ENCODE measurements around the gene SHFL. TPM values are rescaled to one million over a fixed set of nuclear protein-coding genes. Genes with fewer than 3 reads are reported as not detected.

SHFL gene
- total RNA-seq, 1 donor from 2014 or later = 67.8 TPM

DNA sequence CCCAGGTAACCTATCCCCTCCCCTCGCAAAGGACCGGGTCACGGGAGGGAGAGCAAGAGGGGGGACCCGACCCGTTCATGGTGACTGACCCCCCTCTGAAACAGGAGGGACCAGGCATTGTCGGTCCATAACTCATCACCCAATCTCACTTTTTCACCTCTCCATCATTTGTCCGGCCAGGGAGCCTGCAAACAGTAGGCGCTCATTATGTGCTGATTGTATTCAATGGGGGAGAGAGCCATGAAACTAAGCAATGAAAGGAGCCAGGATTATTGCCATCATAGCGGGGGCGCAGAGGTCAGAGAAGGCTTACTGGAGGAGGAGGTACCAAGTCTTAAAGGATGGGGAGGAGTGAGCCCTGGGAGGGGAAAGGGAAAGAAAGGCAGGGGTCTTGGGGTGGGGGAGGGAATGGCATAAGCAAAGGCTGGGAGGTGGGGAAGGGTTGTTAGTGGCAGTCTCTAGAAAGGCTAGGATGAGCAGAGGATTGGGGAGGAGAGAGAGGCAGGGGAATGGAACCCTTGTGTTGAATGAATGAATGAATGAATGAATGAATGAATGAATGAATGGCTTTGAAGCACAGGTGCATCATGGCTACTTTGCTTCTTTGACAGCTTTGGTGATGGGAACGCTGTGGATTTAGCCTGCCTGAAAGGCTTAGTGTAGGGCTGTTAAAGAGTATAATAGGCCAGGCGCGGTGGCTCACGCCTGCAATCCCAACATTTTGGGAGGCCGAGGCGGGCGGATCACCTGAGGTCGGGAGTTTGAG is 1.4 kb downstream of the SHFL start:
- intact Hi-C loops (cut with micrococcal nuclease) = no loop called here

GRCh38 chr19:10088949-10089554 is 2.9 kb downstream of the SHFL start:
- intact Hi-C loops (cut with micrococcal nuclease) = no loop called here

DNA sequence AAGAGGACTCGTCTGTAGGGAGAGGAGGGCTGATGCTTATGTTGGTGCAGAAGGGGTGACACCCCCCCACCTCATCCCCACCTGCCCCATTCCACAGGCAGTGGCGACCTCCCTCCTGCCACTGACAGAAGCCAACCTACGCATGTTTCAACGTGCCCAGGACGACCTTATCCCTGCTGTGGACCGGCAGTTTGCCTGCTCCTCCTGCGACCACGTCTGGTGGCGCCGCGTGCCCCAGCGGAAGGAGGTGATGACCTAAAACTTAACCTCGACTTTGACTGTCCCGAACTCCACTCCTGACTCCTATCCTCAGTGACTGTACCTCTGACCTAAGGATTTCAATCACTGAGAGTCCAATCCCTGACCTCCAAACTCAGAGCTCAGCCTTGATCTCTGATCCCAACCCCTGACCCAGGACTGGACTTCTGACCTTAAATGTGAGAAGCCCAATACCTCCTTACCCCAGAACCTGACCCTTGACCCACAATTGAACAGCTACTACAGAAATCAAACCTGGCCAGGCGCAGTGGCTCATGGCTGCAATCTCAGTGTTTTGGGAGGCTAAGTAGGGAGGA is 3.8 kb downstream of the SHFL start:
- intact Hi-C loops (cut with micrococcal nuclease) = no loop called here

- intact Hi-C loops (cut with micrococcal nuclease) = no loop called here
Observed at GRCh38 chr19:10091370-10091687, 5.2 kb downstream of the SHFL start.

- intact Hi-C loops (cut with micrococcal nuclease) = no loop called here
Observed at GRCh38 chr19:10091895-10092641, 6.0 kb downstream of the SHFL start.

- intact Hi-C loops (cut with micrococcal nuclease) = no loop called here
Observed at GRCh38 chr19:10092648-10093294, 6.7 kb downstream of the SHFL start.

GRCh38 chr19:10093295-10094186 is 7.4 kb downstream of the SHFL start:
- intact Hi-C loops (cut with micrococcal nuclease) = no loop called here

GRCh38 chr19:10095622-10095947 is 9.5 kb downstream of the SHFL start:
- intact Hi-C loops (cut with micrococcal nuclease) = loop anchor here (5.0 kb wide), 1 partner anchor 953 kb away; the partner anchor contains the start of gene ZNF317

DNA sequence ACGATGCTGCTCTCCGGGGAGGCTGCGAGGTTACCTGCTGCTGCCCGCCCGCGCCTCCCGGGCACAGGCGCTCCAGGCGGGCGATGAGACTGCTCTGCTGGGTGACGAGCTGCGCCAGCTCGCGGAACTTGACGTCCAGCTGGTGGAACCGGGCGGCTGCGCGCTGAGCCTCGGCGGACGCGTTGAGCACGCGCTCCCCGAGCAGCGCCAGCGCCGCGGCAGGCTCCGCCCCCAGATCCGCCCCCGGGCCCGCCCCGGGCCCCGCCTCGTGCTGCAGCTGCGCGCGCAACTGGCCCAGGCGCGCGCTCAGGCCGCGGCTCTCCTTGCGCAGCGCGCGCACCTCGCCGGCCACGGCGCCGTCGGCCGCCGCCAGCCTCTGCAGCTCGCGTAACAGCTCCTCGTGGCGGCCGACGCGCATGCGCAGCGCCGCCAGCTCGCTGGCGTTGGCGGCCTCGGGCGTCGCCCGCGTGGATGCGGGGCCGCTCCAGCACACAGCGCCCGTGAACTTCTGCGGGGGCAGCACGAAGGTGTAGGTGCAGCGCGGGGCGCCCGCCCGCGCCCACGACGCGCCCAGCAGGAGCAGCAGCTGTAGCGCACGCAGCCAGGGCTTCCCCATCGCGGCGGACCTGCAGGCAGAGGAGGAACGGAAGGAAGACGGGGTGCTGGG is 10.0 kb downstream of the SHFL start:
- intact Hi-C loops (cut with micrococcal nuclease) = loop anchor here (1.0 to 5.0 kb wide), 3 partner anchors 8 to 954 kb away; partner anchors contain the start of genes SHFL and ZNF317

- intact Hi-C loops (cut with micrococcal nuclease) = loop anchor here (1.0 to 5.0 kb wide), 3 partner anchors 8 to 954 kb away; partner anchors contain the start of genes SHFL and ZNF317
Observed at GRCh38 chr19:10096615-10096963, 10.5 kb downstream of the SHFL start.

- intact Hi-C loops (cut with micrococcal nuclease) = loop anchor here (10.0 kb wide), 1 partner anchor 465 kb away; the partner anchor contains the start of genes CDKN2D and KRI1
Observed at GRCh38 chr19:10100163-10100785, 14.2 kb downstream of the SHFL start.

- intact Hi-C loops (cut with micrococcal nuclease) = loop anchor here (10.0 kb wide), 1 partner anchor 462 kb away; the partner anchor contains the start of genes CDKN2D and KRI1
Observed at GRCh38 chr19:10102787-10103236, 16.7 kb downstream of the SHFL start.

DNA sequence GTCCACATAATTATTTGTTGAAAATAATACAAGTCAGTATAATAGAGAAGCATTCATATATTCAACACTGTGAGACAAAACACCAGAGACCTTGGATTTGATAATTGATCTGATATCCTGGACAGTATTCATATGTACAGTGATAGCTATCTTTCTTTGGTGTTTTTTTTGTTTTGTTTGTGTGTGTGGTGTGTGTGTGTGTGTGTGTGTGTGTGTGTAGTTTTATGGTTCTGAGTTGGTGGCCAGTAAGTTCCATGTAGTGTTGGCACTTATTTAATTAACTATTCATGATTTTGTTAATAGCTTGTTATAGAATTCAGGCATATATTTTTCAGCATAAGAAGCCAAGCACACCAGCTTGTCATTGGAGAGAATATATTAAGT is 18.0 kb downstream of the SHFL start:
- intact Hi-C loops (cut with micrococcal nuclease) = loop anchor here (1.0 to 10.0 kb wide), 3 partner anchors 8 to 461 kb away; partner anchors contain the start of genes CDKN2D, EIF3G and KRI1

GRCh38 chr19:10104665-10105508 is 18.8 kb downstream of the SHFL start:
- intact Hi-C loops (cut with micrococcal nuclease) = loop anchor here (1.0 to 10.0 kb wide), 5 partner anchors 9 to 460 kb away; partner anchors contain the start of genes CDKN2D, EIF3G, KRI1 and MRPL4

DNA sequence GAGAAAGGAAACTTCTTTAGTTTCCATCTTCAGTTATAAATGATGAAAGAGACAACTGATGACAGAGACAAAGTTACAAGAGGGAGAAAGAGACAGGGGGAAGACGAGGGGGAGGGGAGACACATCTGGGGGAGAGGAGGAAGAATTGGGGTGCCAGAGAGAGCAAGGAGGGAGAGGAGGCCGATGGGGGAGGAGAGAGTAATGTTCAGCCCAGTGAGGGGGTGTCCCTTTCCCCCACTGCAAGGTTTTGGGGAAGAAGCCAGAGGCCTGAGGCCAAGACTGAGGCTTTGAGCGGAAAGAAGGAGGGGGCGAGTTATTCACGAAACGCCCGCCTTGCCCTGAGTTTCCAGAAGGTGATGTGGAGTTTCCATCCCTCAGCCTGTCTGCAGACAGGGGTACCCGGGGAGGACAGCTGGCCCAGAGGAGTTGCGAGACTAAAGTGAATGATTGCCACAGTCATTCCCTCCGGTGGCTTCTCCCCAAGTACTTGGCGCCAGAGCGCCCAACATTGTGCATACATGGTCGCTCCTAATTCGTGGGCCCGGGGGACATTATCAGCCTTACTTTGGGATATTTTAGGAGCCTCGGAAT is 19.5 kb downstream of the SHFL start:
- intact Hi-C loops (cut with micrococcal nuclease) = loop anchor here (2.0 to 10.0 kb wide), 4 partner anchors 13 to 459 kb away; partner anchors contain the start of genes CDKN2D, EIF3G, KRI1 and MRPL4

GRCh38 chr19:10106100-10106936 is 20.2 kb downstream of the SHFL start, which contains the start of gene PPAN:
Gene PPAN, plus strand, starts transcription at chr19:10106362. Its CDS starts 33 bp downstream, at chr19:10106395.
- intact Hi-C loops (cut with micrococcal nuclease) = loop anchor here (5.0 to 10.0 kb wide), 3 partner anchors 146 to 458 kb away; partner anchors contain the start of genes CDKN2D, KRI1 and MRPL4

Data from T-helper 2 cell treated with Interferon-gamma antibody and Interleukin-4, amounts not matched to agents 100 ng/mL and 5 ng/mL, for 36 hours (primary cell).